HG03378 (cell line): ENCODE data around the gene LGI1.

Experiments
- ATAC-seq: cut with Tn5 transposase; IDR thresholded peaks from one replicate; pipeline ENCODE4 v1.9.1; 2021; ENCODE audit warnings: mild to moderate bottlenecking, moderate library complexity; ENCODE audit not compliant: unreplicated experiment

The LGI1 gene

GRCh38 chr10:93754761-93755160 is 3.0 kb upstream of the LGI1 start:
- ATAC-seq, result no peak

DNA sequence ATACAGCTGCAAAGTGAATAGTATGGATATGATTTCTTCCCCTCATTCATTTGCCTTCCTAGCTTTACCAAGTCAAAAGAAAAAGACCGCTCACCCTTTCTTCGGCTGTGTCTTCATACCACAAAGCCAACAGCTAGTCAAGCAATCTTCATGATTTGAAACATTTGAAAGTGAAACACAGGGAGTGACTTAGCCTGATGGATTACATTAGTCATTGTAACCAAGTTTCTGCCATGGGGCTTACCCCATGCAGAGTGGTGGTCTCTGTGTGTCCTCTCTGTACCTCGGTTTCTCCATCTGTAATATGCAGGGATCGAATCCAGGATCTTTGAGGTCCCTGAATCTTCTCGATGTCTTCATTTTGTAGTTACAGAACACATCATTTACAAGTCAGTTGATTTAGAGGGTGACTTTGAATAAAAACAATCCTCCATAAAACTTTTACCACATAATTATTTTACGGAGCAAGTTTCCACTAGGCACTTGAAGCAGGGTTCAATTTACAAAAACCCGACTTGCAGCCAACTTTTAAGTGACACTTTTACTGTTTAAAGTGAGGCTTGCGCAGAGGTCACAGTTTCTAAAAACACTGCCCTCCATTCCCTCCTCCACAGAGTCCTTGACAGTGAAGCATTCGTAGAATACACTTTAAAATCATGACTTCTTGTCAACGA is 2.2 kb upstream of the LGI1 start:
- ATAC-seq, result no peak

- ATAC-seq, result no peak
These were observed 1.6 kb upstream of the LGI1 start for GRCh38 chr10:93756118-93756517.

GRCh38 chr10:93757136-93757535 is 600 bp upstream of the LGI1 start:
- ATAC-seq, result no peak

DNA sequence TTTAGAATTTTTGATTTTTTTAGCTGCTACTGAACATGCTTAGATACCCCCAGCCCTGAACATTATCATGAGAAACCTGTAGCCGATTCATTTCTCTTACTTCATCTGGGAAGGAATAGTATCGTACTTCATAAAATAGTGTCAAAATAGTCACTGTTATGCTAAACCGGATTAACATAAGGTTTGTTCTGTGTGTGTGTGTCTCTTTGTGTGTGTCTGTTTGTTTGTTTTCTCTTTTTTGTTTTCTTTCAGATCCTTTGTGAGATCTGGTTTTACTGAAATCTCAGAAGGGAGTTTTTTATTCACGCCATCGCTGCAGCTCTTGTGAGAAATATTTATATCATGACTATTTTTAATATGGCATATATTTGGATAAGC is 761 bp downstream of the LGI1 start:
- no peak for ATAC-seq

GRCh38 chr10:93758891-93759410 is 1.2 kb downstream of the LGI1 start:
- no peak for ATAC-seq

DNA sequence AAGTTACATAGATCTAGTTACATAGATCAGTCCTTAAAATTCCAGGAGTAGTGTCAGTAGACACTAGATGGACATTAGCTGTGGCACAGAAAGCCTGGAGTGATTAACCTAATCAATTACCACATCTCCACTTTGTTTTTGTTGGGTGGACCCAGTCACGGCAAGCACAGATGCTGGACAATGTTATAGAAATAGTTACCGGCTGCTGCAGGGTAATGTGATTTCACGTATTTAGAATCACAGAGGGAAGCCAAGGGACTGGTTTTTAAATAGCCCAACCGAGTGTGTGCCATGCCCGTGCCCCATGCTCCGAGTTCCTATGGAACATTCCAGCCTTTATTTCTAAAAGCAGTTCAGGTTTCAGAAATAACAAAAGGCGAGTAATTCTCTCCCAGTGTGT is 2.8 kb downstream of the LGI1 start:
- ATAC-seq, result no peak

- no peak for ATAC-seq
These were observed 5.2 kb downstream of the LGI1 start for GRCh38 chr10:93762979-93763391.

- ATAC-seq, result no peak
These were observed 9.2 kb downstream of the LGI1 start for GRCh38 chr10:93766918-93767317.

DNA sequence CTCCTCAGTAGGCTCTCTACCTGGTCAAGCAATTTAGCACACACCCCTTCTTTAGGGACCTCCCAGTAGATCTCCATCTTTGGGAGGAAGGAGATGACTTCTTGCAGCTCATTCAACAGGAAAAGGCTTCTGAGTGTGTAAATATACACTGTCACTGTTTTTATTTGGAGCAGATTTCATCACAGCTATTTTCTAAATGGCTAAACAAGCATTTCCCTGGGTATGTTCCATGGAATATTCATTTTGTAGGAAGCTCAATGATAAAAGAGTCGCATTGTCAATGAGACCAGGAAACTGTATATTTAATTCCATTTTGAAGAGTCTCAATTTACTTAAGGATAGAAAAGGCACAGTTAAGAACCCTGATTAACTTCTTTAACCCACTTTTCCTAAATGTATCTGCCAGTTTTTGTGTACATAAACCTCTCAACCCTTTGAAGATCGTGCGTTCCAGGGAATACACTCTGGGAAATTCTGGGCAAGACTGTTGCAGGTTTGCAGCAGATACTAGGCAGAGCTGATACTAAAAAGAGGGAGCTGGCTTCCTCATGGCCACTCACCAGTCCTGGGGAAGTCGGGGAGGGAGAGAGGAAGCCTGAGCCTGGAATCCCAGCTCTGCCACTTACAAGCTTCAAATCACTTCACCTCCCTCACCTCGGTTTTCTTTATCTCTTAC is 10.1 kb downstream of the LGI1 start:
- no peak for ATAC-seq

DNA sequence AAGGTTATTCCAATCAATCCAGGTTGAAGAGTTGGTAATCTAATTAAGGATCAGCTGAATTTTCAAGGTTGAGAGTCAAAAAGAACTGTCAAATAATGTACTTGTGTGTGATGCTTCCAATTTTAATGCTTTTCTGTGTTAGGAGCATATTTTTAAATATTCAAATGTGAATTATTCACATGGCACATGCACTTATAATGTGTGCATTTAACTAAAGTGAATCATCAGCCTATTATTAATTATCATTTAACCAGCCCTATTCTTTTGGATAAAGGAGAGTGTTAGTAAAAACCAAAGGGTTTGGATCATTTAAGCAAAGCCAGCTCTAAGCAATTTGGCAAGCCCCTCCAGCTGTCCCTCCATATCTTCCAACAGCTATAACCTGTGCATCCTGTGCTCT is 11.2 kb downstream of the LGI1 start:
- ATAC-seq, result no peak

GRCh38 chr10:93771354-93771753 is 13.6 kb downstream of the LGI1 start:
- no peak for ATAC-seq

GRCh38 chr10:93773120-93773519 is 15.4 kb downstream of the LGI1 start:
- ATAC-seq, result no peak

DNA sequence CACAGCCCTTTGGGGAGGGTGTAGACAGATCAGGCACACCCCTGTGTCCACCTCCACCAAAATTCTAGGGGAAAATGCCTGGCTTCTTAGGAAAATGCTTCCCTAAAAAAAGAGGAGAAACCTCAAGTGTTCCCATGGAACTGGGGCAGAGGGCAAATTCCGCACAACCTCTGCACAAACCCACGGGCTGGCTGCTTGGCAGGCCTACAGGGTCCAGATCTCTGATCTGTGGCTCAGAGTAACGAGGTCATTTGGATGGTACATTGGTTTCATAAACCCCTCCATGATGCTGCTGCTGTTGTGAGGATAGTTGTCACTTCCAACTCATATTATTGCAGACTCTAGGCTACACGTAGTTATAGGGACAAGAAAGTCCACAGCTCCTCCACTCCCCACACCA is 16.0 kb downstream of the LGI1 start:
- ATAC-seq, result no peak

DNA sequence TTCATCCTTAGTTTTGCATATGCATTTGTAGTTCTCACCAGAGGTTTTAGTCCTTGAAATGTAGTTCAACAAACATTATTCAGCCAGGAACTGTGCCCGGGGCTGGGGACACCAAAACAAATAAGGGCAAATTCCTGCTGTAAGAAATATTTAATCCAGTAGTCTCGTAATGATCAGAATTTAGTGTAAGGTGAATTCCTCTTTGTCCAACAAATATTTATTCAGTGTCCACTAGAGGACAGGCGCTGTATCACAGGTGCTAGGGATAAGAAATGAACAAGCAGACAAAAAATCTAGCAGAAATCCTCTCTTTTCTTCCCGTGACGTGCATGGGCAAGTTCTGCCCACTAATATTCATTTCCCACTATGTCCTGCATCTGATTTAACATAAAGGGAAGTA is 17.6 kb downstream of the LGI1 start:
- ATAC-seq, result no peak

DNA sequence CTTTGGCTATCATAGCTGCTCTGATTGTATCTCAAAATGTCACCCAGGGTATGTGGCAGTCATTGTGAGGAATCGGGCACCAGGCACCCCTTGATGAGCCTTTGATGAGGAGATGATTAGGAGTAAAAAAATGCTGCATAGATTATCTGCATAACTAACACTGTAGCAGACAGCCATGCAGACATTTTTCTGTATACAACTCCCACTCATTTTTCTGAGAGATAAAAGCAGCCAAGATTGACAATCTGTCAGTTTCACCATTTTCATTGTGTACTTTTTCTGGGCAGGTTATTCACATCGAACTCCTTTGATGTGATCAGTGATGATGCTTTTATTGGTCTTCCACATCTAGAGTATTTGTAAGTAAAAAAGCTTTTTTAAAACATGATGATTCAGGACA is 19.4 kb downstream of the LGI1 start:
- no peak for ATAC-seq

- ATAC-seq, result no peak
These were observed 26.3 kb downstream of the LGI1 start for GRCh38 chr10:93784059-93784458.

GRCh38 chr10:93788413-93789208 is 30.9 kb downstream of the LGI1 start:
- ATAC-seq, result no peak

GRCh38 chr10:93790439-93790838 is 32.7 kb downstream of the LGI1 start:
- no peak for ATAC-seq

DNA sequence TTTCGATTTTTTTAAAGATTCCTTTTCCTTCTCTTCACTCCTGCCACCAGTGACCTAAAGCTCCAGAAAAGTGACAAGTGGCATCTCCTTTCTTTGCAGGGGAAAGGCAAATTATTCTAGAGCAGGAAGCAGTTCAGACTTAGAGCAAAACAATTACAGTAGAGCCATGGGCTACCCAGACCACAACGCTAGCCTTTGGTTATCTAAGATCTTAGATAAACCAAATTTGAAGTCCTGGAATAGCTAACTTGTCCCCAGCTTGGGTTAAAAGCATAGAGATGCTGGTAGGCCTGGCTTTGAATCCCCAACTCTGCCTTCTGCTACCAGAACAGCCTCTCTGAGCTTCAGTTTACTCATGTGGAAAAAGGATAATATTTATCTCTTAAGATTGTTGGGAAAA is 38.4 kb downstream of the LGI1 start:
- ATAC-seq, result no peak

GRCh38 chr10:93797825-93798224 is 40.1 kb downstream of the LGI1 start:
- no peak for ATAC-seq

GRCh38 chr10:93799155-93799708 is 41.5 kb downstream of the LGI1 start:
- ATAC-seq, result no peak
